HTERT RPE-1 (cell line): ENCODE data around the gene SPARCL1.
"Not testable (repeated sequence)": the region's sequence is repeated elsewhere in the genome, so short reads cannot be mapped to it uniquely, and the experiment has no call there.

ENCODE experiments used
- in situ Hi-C: fragments of 300-500 bp; cut with MboI; formaldehyde crosslinking; loops from 4 replicates; pipeline ENCODE4 v1.14.3; 2020; ENCODE audit warnings: low sequenced_read_pairs

Gene SPARCL1, protein sequence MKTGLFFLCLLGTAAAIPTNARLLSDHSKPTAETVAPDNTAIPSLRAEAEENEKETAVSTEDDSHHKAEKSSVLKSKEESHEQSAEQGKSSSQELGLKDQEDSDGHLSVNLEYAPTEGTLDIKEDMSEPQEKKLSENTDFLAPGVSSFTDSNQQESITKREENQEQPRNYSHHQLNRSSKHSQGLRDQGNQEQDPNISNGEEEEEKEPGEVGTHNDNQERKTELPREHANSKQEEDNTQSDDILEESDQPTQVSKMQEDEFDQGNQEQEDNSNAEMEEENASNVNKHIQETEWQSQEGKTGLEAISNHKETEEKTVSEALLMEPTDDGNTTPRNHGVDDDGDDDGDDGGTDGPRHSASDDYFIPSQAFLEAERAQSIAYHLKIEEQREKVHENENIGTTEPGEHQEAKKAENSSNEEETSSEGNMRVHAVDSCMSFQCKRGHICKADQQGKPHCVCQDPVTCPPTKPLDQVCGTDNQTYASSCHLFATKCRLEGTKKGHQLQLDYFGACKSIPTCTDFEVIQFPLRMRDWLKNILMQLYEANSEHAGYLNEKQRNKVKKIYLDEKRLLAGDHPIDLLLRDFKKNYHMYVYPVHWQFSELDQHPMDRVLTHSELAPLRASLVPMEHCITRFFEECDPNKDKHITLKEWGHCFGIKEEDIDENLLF

GRCh38 chr4:87529187-87529586 lies at the start of gene SPARCL1:
Gene SPARCL1, minus strand, starts transcription at chr4:87529376. Its CDS starts 29,802 bp downstream, at chr4:87499574.
- in situ Hi-C loops: no loop called here

GRCh38 chr4:87575983-87576382 lies 46.8 kb upstream of the SPARCL1 start:
- in situ Hi-C loops: no loop called here

- in situ Hi-C loops: no loop called here
Observed at GRCh38 chr4:87575408-87575807, 46.2 kb upstream of the SPARCL1 start.

GRCh38 chr4:87574996-87575395 lies 45.8 kb upstream of the SPARCL1 start:
- in situ Hi-C loops: no loop called here

- in situ Hi-C loops: not testable (repeated sequence)
Observed at GRCh38 chr4:87574376-87574775, 45.2 kb upstream of the SPARCL1 start.

GRCh38 chr4:87570290-87570805 lies 41.2 kb upstream of the SPARCL1 start:
- in situ Hi-C loops: no loop called here

DNA sequence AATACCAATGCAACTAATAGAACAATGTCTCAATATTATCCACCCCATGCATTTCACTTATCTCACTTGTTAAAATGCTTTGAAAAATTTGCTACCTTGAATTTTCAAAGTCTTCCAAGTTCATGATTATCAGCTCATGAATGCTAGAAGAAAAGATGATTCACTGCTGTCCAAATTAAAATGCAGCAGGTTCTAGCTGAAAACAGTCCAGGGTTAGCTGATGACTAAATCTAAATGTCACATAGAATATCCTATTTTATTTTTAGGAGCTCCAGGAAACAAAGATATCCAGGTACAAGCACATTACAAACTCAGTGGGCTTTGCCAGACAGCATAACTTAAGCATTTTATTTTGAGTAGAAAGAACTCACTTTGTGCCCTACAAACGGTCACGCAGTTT lies 38.0 kb upstream of the SPARCL1 start:
- in situ Hi-C loops: no loop called here

DNA sequence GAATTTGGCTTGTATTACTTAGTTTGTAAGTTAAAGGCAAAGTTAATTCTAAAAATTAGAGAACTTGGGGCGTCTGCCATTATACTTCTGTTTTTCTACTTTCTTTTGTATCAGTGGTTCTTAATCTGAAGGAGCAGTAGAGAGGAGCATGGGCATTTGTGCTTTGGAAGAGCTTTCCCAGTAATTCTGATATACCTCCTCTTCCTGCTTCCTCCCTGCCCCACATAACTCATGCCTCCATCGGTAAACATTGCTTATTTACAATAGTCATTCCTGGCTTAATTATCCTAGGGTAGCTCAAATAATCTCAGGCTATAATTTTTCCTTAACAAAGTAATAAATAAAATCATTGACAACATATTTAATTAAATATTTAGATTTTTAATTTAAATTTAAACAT lies 37.1 kb upstream of the SPARCL1 start:
- in situ Hi-C loops: no loop called here

- in situ Hi-C loops: no loop called here
Observed at GRCh38 chr4:87565746-87566145, 36.6 kb upstream of the SPARCL1 start.

- in situ Hi-C loops: no loop called here
Observed at GRCh38 chr4:87560802-87561201, 31.6 kb upstream of the SPARCL1 start.

GRCh38 chr4:87559090-87559837 lies 30.1 kb upstream of the SPARCL1 start:
- in situ Hi-C loops: no loop called here

- in situ Hi-C loops: no loop called here
Observed at GRCh38 chr4:87557348-87557747, 28.2 kb upstream of the SPARCL1 start.

DNA sequence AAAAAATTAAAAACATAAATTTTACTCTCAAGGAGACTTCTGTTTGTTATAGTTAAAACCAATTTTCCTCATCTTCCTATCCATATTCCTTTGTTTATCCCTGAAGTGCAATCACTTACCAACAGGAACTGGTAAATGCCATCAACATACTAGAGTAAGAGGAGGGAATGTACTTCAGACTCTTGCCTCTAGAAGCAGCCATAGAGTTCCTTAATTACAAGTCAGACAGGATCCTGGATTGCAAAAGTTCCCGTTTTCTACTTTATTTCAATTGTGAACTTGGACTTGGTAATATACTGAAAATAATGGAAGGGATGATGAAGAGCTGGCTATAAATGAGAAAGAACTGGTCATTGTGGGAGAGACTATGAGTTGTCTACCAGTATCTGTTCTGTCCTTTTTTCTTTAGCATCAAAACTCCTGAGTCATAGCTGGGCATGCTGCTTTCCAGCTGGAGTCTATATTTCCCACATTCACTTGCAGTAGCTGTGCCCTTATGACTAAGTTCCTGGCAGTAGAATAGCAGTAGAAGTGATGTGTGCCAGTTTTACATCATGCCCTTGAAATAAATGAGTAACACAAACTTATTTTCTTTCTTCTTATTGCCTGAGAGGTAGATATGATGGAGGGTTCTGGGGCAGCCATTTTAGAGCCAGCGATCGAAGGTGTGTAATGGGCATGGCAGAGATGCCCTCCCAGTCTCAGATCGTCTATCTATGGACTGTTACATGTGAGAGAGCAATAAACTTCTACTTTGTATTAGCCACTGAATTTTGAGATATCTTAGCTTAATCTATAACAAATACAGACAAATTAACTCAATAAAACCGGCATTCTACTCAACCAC lies 26.8 kb upstream of the SPARCL1 start:
- in situ Hi-C loops: no loop called here

DNA sequence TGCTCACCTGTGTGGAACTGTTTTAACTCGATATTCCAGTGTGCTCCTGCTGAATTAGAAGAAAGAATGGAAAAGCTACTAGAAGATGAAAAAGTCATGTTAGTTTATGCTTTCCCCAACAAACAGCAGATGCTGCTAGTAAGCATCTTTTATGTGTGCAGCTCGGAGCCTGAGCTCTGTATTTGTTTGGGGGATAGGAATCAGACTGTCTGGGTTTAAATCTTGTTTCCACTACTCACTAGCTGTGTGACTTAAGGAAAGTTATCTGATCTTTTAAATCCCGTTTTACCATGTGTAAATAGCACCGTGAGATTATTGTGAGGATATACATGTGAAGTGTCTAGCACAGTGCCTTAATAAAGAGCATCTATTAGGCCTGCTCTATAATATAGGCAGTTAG lies 24.0 kb upstream of the SPARCL1 start:
- in situ Hi-C loops: no loop called here

DNA sequence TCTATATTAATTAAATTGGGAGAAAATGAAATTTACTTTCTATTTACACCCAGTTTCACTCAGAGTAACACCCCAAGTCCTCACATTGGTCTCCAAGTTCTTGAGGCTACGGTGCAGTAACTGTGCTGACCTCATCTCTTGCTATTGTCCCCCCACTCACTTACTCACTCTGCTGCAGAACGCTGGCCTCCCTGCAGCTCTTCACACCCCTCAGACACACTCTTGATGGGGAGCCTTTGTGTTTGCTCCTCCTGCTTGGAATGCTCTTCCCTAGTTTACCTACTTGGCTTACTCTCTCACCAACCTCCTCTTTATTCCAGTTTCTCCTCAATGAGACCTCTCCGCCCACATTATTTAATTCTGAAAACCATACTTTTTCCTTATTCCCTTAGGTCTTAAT lies 22.2 kb upstream of the SPARCL1 start:
- in situ Hi-C loops: no loop called here

DNA sequence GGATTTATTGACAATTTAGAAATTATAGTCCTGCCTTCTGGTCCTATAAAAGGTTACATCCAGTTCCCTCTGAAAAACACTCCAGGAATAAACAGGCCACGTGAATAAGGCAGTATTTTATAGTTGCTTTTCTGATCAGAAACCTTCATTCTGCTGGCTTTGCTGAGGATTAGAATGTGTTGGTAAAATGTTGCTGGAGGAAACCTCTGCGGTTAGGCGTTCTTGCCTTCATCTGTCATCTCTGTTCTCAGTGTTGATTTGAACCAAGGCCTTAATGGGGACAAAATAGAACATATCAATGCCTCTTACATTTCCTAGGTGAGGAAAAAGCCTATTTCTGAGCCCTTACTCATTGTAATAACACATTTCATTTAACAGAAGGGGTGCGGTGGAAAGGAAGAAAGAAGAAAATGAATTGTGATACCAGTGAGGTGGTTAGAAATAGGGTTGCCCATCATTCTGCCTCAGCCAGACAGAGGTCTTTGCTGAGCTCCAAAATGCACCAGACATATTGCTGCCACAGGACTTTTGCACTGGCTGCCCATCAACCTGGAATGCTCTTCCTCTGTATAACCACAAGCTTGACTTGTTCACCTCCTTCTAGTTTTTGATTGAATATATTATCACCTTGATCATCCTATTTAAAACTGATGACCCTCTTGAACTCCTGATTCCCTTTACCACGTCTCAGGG lies 18.0 kb upstream of the SPARCL1 start:
- in situ Hi-C loops: no loop called here

GRCh38 chr4:87545052-87545451 lies 15.9 kb upstream of the SPARCL1 start:
- in situ Hi-C loops: no loop called here

GRCh38 chr4:87543835-87544461 lies 14.8 kb upstream of the SPARCL1 start:
- in situ Hi-C loops: no loop called here

- in situ Hi-C loops: no loop called here
Observed at GRCh38 chr4:87542734-87543312, 13.6 kb upstream of the SPARCL1 start.
